ENCODE results near the gene BCAR3. TPM values are rescaled to one million over a fixed set of nuclear protein-coding genes. Genes with fewer than 3 reads are reported as not detected.

The BCAR3 gene
- total RNA-seq, 2 experiments from 2014 or later = 0.71 to 0.91 TPM

DNA sequence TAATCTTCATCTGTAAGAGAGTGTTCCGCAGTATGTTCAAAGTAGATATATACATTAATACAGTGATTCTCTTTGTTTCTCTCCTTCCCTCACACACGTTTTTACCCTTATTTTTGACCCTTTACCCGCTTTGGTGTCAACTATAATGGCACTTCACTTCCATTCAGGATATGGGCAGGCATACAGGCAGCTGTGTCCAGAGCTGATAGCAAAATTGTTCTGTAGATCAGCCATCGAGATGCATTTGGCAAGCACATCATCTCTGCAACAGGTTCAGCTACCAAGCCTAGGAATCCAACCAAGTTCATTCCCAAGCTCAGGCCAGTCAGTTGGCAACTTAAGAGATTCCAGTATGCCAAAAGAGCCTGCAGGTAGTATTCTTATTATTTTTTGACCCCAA, 158.9 kb downstream of the BCAR3 start:
- Mint-ChIP-seq H3K27me3 (peaks cover 11% of the 10 kb centered on the region), H3K27ac (no peak overlapping the region)
- POLR2A ChIA-PET = no interaction called here

DNA sequence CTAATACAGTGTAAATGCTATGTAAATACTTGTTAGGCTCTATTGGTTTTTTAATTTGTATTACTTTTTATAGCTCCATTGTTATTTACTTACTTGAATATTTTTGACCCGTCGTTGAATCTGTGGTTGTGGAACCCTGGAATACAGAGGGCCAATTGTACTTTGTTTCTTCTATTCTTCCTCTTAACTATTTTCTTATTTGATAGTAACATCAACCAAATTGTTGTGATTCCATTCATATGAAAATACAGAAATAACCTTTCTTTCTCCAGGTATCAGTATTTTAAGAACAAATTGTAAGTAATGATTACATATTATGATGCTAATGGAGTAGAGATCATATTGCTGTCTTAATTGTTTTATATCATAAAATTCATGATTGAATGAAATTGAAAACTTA, 160.0 kb downstream of the BCAR3 start:
- no peaks in the 10 kb centered on the region for H3K4me1 Mint-ChIP-seq

More for the DNA sequence above, 158.9 kb downstream of the BCAR3 start:
- DNase-seq (no peak), ATAC-seq (ENCODE audit: low read depth) (no peak)
- Mint-ChIP-seq H3K36me3 (no peaks in the 10 kb centered on the region), H3K9me3 (no peaks in the 10 kb centered on the region), H3K4me3 (no peak overlapping the region), H3K4me1 (no peaks in the 10 kb centered on the region)

DNA sequence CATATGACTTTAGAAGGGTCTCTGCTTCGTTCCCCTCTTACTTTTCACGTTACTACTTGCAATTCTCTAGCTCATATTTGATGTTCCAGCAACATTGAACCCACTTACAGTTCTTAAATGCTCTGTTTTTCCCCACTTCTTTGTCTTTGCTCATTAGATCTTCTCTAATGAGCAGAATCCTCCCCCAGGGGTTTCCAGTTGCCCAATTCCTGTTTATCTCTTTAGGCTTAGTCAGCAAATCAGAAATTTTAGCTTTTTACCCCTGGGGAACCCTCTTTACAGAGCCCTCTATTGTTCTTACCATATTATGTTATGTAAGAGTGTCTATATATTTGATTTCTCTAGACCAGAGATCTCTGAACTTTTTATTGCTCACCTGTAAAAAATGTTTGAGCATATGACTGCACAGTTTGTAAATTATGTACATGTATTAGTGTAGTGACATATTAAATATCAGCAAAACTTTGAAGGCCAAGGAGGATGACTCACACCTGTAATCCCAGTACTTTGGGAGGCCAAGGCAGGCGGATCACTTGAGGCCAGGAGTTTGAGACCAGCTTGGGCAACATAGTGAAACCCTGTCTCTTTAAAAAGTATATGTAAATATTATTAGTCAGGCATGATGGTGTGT, 162.3 kb downstream of the BCAR3 start:
- POLR2A ChIA-PET = no interaction called here
- Mint-ChIP-seq H3K27ac (no peak overlapping the region), H3K4me3 (no peak overlapping the region), H3K27me3 (peaks cover 11% of the 10 kb centered on the region), H3K36me3 (no peaks in the 10 kb centered on the region), H3K9me3 (no peaks in the 10 kb centered on the region), H3K4me1 (no peaks in the 10 kb centered on the region)
- ATAC-seq (ENCODE audit: low read depth) (no peak), DNase-seq (no peak)

More for the DNA sequence above, 160.0 kb downstream of the BCAR3 start:
- H3K9me3 Mint-ChIP-seq = no peaks in the 10 kb centered on the region
- DNase-seq = no peak
- POLR2A ChIA-PET = no interaction called here
- H3K4me3 Mint-ChIP-seq = no peak overlapping the region
- no peak for ATAC-seq (ENCODE audit: low read depth)
- H3K27me3 Mint-ChIP-seq = peaks cover 16% of the 10 kb centered on the region
- no peaks in the 10 kb centered on the region for H3K36me3 Mint-ChIP-seq
- H3K27ac Mint-ChIP-seq = no peak overlapping the region

DNA sequence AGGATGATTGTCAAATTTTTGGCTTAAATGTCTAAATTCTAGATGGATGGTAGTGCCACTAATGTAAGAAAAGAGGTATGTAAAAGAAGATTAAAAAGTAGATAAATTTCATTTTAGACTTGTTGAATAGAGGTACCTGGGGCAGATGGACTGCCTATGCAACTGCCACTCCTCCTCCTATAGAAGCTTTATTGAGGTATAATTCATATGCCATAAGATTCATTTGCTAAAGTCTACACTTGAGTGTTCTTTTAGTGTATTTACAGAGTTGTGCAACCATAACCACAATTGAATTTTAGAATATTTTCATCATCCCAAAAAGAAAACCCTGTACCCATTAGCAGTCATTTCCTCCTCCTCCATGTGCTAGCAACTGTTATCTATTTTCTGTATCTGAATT, 163.1 kb downstream of the BCAR3 start:
- Mint-ChIP-seq H3K36me3 (no peaks in the 10 kb centered on the region), H3K9me3 (no peaks in the 10 kb centered on the region), H3K4me1 (no peaks in the 10 kb centered on the region), H3K27me3 (peaks cover 11% of the 10 kb centered on the region), H3K27ac (no peak overlapping the region), H3K4me3 (no peak overlapping the region)
- POLR2A ChIA-PET = no interaction called here
- DNase-seq = no peak
- no peak for ATAC-seq (ENCODE audit: low read depth)

DNA sequence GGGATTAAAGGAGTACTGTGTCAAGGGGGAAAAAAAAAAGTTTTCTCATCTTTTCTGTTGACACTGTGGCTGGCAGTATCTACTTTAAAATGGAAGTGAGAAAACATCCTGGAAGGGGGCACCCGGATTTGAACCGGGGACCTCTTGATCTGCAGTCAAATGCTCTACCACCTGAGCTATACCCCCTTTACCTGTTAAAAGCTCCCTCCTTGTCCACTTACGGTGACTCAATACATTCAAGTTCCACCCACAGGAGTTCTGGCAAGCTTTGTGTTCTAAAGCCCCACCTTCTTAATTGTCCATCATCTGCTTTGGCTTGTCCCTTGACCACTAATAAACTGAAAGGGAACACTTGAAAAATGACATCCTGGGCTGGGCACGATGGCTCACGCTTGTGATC, 165.5 kb downstream of the BCAR3 start:
- ATAC-seq (ENCODE audit: low read depth) (no peak), DNase-seq (no peak)
- Mint-ChIP-seq H3K36me3 (no peaks in the 10 kb centered on the region), H3K4me3 (no peak overlapping the region), H3K4me1 (no peaks in the 10 kb centered on the region), H3K27ac (no peak overlapping the region), H3K27me3 (peaks cover 5% of the 10 kb centered on the region), H3K9me3 (no peaks in the 10 kb centered on the region)
- POLR2A ChIA-PET = no interaction called here

Other genes with a start within 250 kb of the BCAR3 start
- gene FNBP1L, start 233.7 kb downstream of the BCAR3 start, total RNA-seq = under 1 TPM; 0.19 to 0.26 TPM
- gene DNTTIP2, start 197.4 kb upstream of the BCAR3 start, total RNA-seq = 10 to 100 TPM; 55.1 to 61.3 TPM
- gene GCLM, start 227.6 kb upstream of the BCAR3 start, total RNA-seq = 10 to 100 TPM; 20.4 to 22.0 TPM